ENCODE data around the gene DYNC2I2. TPM values are rescaled to one million over a fixed set of nuclear protein-coding genes. Genes with fewer than 3 reads are reported as not detected.
A peak's percentile ranks its signal among the peaks of the same experiment; 100 is the strongest.

The DYNC2I2 gene
- polyA plus RNA-seq, 1 of the 3 experiments (the other 2 are of a cell fraction): 73.7 TPM

DNA sequence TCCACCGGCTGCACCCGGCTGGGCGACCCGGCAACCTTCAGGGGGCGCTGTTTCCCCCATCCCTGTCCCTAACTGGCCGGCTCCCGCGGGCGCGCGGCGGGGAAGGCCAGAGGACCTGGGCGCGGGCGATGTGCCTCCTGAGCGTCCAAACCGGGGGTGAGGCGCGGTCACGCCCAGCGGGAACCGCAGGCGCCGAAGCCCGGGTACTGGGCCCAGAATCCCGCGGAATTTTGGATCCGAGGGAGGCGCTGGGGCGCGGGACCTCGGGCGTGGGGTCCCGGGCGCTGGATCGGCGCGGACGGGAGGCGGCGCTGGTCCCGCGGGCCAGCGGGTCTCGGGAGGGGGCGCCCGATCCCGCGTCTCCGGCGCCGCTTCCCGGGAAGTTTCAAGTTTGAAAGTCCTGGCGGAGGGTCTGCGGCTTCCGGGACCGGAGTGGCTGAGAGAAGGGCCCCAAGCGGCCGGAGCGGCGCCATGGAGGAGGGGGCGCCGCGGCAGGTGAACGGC lies 45.9 kb upstream of the DYNC2I2 start, which contains the start of gene PKN3 (continued):
- TF ChIP-seq, protein P1, sequence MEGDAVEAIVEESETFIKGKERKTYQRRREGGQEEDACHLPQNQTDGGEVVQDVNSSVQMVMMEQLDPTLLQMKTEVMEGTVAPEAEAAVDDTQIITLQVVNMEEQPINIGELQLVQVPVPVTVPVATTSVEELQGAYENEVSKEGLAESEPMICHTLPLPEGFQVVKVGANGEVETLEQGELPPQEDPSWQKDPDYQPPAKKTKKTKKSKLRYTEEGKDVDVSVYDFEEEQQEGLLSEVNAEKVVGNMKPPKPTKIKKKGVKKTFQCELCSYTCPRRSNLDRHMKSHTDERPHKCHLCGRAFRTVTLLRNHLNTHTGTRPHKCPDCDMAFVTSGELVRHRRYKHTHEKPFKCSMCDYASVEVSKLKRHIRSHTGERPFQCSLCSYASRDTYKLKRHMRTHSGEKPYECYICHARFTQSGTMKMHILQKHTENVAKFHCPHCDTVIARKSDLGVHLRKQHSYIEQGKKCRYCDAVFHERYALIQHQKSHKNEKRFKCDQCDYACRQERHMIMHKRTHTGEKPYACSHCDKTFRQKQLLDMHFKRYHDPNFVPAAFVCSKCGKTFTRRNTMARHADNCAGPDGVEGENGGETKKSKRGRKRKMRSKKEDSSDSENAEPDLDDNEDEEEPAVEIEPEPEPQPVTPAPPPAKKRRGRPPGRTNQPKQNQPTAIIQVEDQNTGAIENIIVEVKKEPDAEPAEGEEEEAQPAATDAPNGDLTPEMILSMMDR (IDR thresholded peaks at IDR 0.05): peak; percentile 96
- TF ChIP-seq RFX5 (IDR thresholded peaks at IDR 0.05; ENCODE audit: low read length) (no peak), TEAD4 (IDR thresholded peaks at IDR 0.05; ENCODE audit: borderline replicate concordance, insufficient read depth) (no peak), FOXM1 (IDR thresholded peaks at IDR 0.05; ENCODE audit: low read depth) (no peak), SIN3A (IDR thresholded peaks at IDR 0.05; ENCODE audit: borderline replicate concordance, low read depth, low read length) (no peak; the same call in 1 of the 2 replicates), RXRA (IDR thresholded peaks at IDR 0.05; ENCODE audit: borderline replicate concordance, low read depth) (no peak), EP300 (IDR thresholded peaks at IDR 0.05; ENCODE audit: borderline replicate concordance in 1 of 2, low read depth in 1 of 2, low read length in 1 of 2) (no peak), EZH2phosphoT487 (IDR thresholded peaks at IDR 0.05; ENCODE audit: borderline replicate concordance, low read depth) (no peak), POLR2AphosphoS5 (IDR thresholded peaks at IDR 0.05; ENCODE audit: low read depth, low read length) (no peak), FOSL2 (IDR thresholded peaks at IDR 0.05; ENCODE audit: borderline replicate concordance, low read depth) (no peak), ELF1 (IDR thresholded peaks at IDR 0.05) (peak; percentile 44; the same call in 1 of the 2 replicates)
- TF ChIP-seq, protein P2, sequence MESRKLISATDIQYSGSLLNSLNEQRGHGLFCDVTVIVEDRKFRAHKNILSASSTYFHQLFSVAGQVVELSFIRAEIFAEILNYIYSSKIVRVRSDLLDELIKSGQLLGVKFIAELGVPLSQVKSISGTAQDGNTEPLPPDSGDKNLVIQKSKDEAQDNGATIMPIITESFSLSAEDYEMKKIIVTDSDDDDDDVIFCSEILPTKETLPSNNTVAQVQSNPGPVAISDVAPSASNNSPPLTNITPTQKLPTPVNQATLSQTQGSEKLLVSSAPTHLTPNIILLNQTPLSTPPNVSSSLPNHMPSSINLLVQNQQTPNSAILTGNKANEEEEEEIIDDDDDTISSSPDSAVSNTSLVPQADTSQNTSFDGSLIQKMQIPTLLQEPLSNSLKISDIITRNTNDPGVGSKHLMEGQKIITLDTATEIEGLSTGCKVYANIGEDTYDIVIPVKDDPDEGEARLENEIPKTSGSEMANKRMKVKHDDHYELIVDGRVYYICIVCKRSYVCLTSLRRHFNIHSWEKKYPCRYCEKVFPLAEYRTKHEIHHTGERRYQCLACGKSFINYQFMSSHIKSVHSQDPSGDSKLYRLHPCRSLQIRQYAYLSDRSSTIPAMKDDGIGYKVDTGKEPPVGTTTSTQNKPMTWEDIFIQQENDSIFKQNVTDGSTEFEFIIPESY (IDR thresholded peaks at IDR 0.05; ENCODE audit: borderline replicate concordance, low read depth): no peak
- TF ChIP-seq, protein P3, sequence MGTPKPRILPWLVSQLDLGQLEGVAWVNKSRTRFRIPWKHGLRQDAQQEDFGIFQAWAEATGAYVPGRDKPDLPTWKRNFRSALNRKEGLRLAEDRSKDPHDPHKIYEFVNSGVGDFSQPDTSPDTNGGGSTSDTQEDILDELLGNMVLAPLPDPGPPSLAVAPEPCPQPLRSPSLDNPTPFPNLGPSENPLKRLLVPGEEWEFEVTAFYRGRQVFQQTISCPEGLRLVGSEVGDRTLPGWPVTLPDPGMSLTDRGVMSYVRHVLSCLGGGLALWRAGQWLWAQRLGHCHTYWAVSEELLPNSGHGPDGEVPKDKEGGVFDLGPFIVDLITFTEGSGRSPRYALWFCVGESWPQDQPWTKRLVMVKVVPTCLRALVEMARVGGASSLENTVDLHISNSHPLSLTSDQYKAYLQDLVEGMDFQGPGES (IDR thresholded peaks at IDR 0.05; ENCODE audit: low read depth, low read length): no peak
- TF ChIP-seq, protein P4, sequence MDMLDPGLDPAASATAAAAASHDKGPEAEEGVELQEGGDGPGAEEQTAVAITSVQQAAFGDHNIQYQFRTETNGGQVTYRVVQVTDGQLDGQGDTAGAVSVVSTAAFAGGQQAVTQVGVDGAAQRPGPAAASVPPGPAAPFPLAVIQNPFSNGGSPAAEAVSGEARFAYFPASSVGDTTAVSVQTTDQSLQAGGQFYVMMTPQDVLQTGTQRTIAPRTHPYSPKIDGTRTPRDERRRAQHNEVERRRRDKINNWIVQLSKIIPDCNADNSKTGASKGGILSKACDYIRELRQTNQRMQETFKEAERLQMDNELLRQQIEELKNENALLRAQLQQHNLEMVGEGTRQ (IDR thresholded peaks at IDR 0.05; ENCODE audit: borderline replicate concordance, low read depth, low read length): no peak
- TF ChIP-seq, protein P5, sequence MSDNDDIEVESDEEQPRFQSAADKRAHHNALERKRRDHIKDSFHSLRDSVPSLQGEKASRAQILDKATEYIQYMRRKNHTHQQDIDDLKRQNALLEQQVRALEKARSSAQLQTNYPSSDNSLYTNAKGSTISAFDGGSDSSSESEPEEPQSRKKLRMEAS (IDR thresholded peaks at IDR 0.05; ENCODE audit: low read depth): 0 out of 2 replicates have a peak, but pooled peaks have one; percentile 36

Data from SK-N-SH (cell line).